ENCODE measurements around the gene PIR. TPM values are rescaled to one million over a fixed set of nuclear protein-coding genes. Genes with fewer than 3 reads are reported as not detected.

PIR gene
- total and polyA plus RNA-seq, 9 of the 15 experiments (the other 6 are each of a cell fraction or from before 2014, with no cell fraction given): 7.5 to 29.8 (median 11.5) TPM

- no peak for TF ChIP-seq RERE (CRISPR knock-in tag; IDR thresholded peaks at IDR 0.05; ENCODE audit: borderline replicate concordance)
- TF ChIP-seq EP400 (IDR thresholded peaks at IDR 0.05): no peak
- no peak for TF ChIP-seq RCOR1 (IDR thresholded peaks at IDR 0.05; ENCODE audit: borderline replicate concordance in 1 of 2, low read depth in 2 of 2, low read length in 2 of 2)
- no peak for TF ChIP-seq NCOA1 (IDR thresholded peaks at IDR 0.05; ENCODE audit: low read depth)
- TF ChIP-seq ZNF830 (CRISPR knock-in tag; IDR thresholded peaks at IDR 0.05): no peak
- no peak for TF ChIP-seq IRF1 (CRISPR knock-in tag; IDR thresholded peaks at IDR 0.05; ENCODE audit: borderline replicate concordance)
- no peak for TF ChIP-seq CREB3L1 (IDR thresholded peaks at IDR 0.05; ENCODE audit: borderline replicate concordance, low read depth)
- TF ChIP-seq ZNF212 (CRISPR knock-in tag; IDR thresholded peaks at IDR 0.05): no peak
- no peak for TF ChIP-seq GABPB2 (CRISPR knock-in tag; conservative IDR thresholded peaks at IDR 0.05)
- TF ChIP-seq SREBF1 (IDR thresholded peaks at IDR 0.05; ENCODE audit: borderline replicate concordance, low read depth, low read length): no peak
- TF ChIP-seq GABPA (tag; conservative IDR thresholded peaks at IDR 0.05; ENCODE audit: low read depth): no peak
- TF ChIP-seq NCOA2 (IDR thresholded peaks at IDR 0.05; ENCODE audit: partially characterized antibody in 2 of 2): no peak
- TF ChIP-seq HMGN3 (IDR thresholded peaks at IDR 0.05; ENCODE audit: borderline replicate concordance, extremely low read depth, insufficient read length, low read depth, low read length): no peak
- no peak for TF ChIP-seq BCOR (IDR thresholded peaks at IDR 0.05)
- TF ChIP-seq SAP30 (IDR thresholded peaks at IDR 0.05; ENCODE audit: borderline replicate concordance, insufficient read depth, low read depth, low read length, poor library complexity, severe bottlenecking): no peak
- TF ChIP-seq ZKSCAN8 (CRISPR knock-in tag; IDR thresholded peaks at IDR 0.05): no peak
- no peak for TF ChIP-seq ZC3H8 (IDR thresholded peaks at IDR 0.05)
- TF ChIP-seq TAL1 (IDR thresholded peaks at IDR 0.05): no peak
- no peak for TF ChIP-seq HNRNPK (IDR thresholded peaks at IDR 0.05; ENCODE audit: low read depth, low read length, poor library complexity, severe bottlenecking)
- no peak for TF ChIP-seq HMBOX1 (IDR thresholded peaks at IDR 0.05)
- TF ChIP-seq ZNF785 (CRISPR knock-in tag; IDR thresholded peaks at IDR 0.05): no peak
- TF ChIP-seq LEF1 (IDR thresholded peaks at IDR 0.05): no peak
Observed at GRCh38 chrX:15514279-15514678, 21.1 kb upstream of the PIR start (continued).
